Type B pancreatic cell (in vitro differentiated cells): ENCODE results near the gene PID1. TPM values are rescaled to one million over a fixed set of nuclear protein-coding genes. Genes with fewer than 3 reads are reported as not detected.

Experiments used
- DNase-seq: peaks from one replicate; pipeline ENCODE4 v3.0.0; 2021; ENCODE audit warnings: mixed read lengths; ENCODE audit not compliant: unreplicated experiment; ENCODE audit errors: extremely low spot score
- H3K27ac Mint-ChIP-seq: 2 replicates; pipeline ENCODE4 v1.8.0; 2021; ENCODE audit warnings: mild to moderate bottlenecking, mixed read lengths
- H3K27me3 Mint-ChIP-seq: 2 replicates; pipeline ENCODE4 v1.8.0; 2021; ENCODE audit warnings: mixed read lengths
- H3K36me3 Mint-ChIP-seq: 2 replicates; pipeline ENCODE4 v1.8.0; 2021; ENCODE audit warnings: mixed read lengths
- H3K4me1 Mint-ChIP-seq: one replicate; pipeline ENCODE4 v1.8.0; 2021; ENCODE audit warnings: mixed read lengths; ENCODE audit not compliant: unreplicated experiment
- H3K4me3 Mint-ChIP-seq: 2 replicates; pipeline ENCODE4 v1.8.0; 2021; ENCODE audit warnings: mild to moderate bottlenecking, mixed read lengths
- H3K9me3 Mint-ChIP-seq: 2 replicates; pipeline ENCODE4 v1.8.0; 2021; ENCODE audit warnings: mixed read lengths
- total RNA-seq: library from RNA; stranded (reverse); gene quantifications from 2 replicates; pipeline ENCODE4 v1.2.1, GENCODE V29; 2021; ENCODE audit warnings: low replicate concordance
- TF ChIP-seq, protein P1 (sequence below): fragments of 200-600 bp; sonication (generic); conservative IDR thresholded peaks from 2 replicates; pipeline ENCODE4 v1.5.0; 2021; ENCODE audit warnings: antibody characterized with exemption, mild to moderate bottlenecking

Gene PID1
- total RNA-seq, 1 donor from 2014 or later: 0.92 TPM

DNA sequence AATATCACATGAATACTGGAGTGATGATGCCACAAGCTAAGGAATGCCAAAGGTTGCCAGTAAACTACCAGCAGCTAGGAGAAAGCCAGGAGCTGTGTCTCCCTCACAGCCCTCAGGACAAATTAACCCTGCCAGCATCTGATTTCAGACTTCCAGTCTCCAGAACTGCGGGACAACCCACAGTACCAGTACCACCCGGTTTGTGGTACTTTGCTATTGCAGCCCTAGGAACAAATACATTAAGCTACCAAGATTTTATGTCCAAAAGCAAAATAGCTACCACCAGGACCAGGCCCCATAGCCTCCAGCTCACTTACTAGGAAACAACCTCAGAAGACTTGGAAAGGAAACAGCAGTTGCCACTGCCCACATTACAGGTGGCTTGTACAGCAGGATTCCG is 10.0 kb downstream of the PID1 start:
- H3K4me1 Mint-ChIP-seq: no peaks in the 10 kb centered on the region
- TF ChIP-seq, protein P1, sequence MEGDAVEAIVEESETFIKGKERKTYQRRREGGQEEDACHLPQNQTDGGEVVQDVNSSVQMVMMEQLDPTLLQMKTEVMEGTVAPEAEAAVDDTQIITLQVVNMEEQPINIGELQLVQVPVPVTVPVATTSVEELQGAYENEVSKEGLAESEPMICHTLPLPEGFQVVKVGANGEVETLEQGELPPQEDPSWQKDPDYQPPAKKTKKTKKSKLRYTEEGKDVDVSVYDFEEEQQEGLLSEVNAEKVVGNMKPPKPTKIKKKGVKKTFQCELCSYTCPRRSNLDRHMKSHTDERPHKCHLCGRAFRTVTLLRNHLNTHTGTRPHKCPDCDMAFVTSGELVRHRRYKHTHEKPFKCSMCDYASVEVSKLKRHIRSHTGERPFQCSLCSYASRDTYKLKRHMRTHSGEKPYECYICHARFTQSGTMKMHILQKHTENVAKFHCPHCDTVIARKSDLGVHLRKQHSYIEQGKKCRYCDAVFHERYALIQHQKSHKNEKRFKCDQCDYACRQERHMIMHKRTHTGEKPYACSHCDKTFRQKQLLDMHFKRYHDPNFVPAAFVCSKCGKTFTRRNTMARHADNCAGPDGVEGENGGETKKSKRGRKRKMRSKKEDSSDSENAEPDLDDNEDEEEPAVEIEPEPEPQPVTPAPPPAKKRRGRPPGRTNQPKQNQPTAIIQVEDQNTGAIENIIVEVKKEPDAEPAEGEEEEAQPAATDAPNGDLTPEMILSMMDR: no peak
- no peak for DNase-seq
- H3K27me3 Mint-ChIP-seq: no peaks in the 10 kb centered on the region
- peaks cover 6% of the 10 kb centered on the region for H3K9me3 Mint-ChIP-seq
- H3K36me3 Mint-ChIP-seq: peaks cover 7% of the 10 kb centered on the region
- no peak overlapping the region for H3K4me3 Mint-ChIP-seq
- no peak overlapping the region for H3K27ac Mint-ChIP-seq

- Mint-ChIP-seq H3K4me1 (no peaks in the 10 kb centered on the region), H3K27ac (no peak overlapping the region), H3K36me3 (peaks cover 7% of the 10 kb centered on the region), H3K4me3 (no peak overlapping the region), H3K27me3 (no peaks in the 10 kb centered on the region), H3K9me3 (peaks cover 6% of the 10 kb centered on the region)
- TF ChIP-seq, protein P1: no peak
- no peak for DNase-seq
These were observed 13.1 kb downstream of the PID1 start for GRCh38 chr2:229257985-229258384.

GRCh38 chr2:229256376-229256775 is 14.7 kb downstream of the PID1 start:
- Mint-ChIP-seq H3K27me3 (no peaks in the 10 kb centered on the region), H3K4me1 (no peaks in the 10 kb centered on the region), H3K36me3 (peaks cover 7% of the 10 kb centered on the region), H3K27ac (no peak overlapping the region), H3K4me3 (no peak overlapping the region), H3K9me3 (peaks cover 6% of the 10 kb centered on the region)
- DNase-seq: no peak
- TF ChIP-seq, protein P1: no peak

DNA sequence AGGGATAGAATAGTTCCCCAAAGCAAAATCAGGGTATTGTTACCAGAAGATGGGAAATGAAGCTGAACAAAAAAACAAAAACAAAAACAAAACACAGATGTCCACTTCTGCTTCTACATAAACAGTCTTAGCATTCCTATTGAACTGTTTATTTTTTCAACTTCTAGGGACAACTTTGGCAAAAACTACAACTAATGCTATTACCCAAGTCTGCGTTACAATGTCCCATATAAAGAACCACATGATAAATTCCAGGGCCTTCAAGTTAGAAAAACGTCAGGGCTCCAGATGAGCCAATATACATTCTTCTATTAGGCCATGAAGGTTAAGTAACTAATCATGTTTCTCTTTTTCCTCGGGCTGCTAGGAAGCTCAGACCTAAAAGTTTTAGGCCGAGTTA is 16.9 kb downstream of the PID1 start:
- TF ChIP-seq, protein P1: no peak
- Mint-ChIP-seq H3K4me1 (no peaks in the 10 kb centered on the region), H3K27ac (no peak overlapping the region), H3K9me3 (peaks cover 4% of the 10 kb centered on the region), H3K27me3 (peaks cover 4% of the 10 kb centered on the region), H3K36me3 (peaks cover 3% of the 10 kb centered on the region), H3K4me3 (no peak overlapping the region)
- DNase-seq: no peak

DNA sequence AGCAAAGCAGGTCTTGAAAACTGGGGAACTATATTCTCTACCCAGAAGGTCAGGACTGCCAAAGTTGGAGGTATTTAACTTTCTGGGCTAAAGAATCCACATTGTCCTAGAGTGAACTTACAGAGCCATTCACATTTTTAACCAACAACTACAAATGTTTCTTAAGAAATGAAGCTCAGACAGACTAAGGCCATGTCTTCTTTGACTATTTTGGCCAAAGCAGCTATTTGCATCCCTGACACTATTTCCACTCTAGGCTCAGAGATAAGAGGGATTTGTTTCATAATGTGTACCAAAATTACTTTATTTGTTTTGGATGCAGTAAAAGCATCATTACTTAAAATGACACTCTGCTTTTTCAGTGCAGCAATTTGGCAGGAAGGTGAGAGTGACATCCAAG is 18.1 kb downstream of the PID1 start:
- H3K27ac Mint-ChIP-seq: no peak overlapping the region
- TF ChIP-seq, protein P1: no peak
- H3K9me3 Mint-ChIP-seq: no peaks in the 10 kb centered on the region
- DNase-seq: no peak
- H3K36me3 Mint-ChIP-seq: peaks cover 3% of the 10 kb centered on the region
- H3K4me1 Mint-ChIP-seq: no peaks in the 10 kb centered on the region
- no peak overlapping the region for H3K4me3 Mint-ChIP-seq
- peaks cover 4% of the 10 kb centered on the region for H3K27me3 Mint-ChIP-seq

GRCh38 chr2:229252280-229252679 is 18.8 kb downstream of the PID1 start:
- H3K4me3 Mint-ChIP-seq: no peak overlapping the region
- DNase-seq: no peak
- no peaks in the 10 kb centered on the region for H3K36me3 Mint-ChIP-seq
- TF ChIP-seq, protein P1: no peak
- H3K27me3 Mint-ChIP-seq: peaks cover 4% of the 10 kb centered on the region
- H3K9me3 Mint-ChIP-seq: no peaks in the 10 kb centered on the region
- H3K27ac Mint-ChIP-seq: no peak overlapping the region
- no peaks in the 10 kb centered on the region for H3K4me1 Mint-ChIP-seq
